KG1 (cell line): ENCODE data around the gene RPAP3.
A peak's percentile ranks its signal among the peaks of the same experiment; 100 is the strongest.

Source experiments
- DNase-seq: peaks from one replicate; lab custom pipeline; 2025; lab: John Stamatoyannopoulos, UW

RPAP3 gene

DNA sequence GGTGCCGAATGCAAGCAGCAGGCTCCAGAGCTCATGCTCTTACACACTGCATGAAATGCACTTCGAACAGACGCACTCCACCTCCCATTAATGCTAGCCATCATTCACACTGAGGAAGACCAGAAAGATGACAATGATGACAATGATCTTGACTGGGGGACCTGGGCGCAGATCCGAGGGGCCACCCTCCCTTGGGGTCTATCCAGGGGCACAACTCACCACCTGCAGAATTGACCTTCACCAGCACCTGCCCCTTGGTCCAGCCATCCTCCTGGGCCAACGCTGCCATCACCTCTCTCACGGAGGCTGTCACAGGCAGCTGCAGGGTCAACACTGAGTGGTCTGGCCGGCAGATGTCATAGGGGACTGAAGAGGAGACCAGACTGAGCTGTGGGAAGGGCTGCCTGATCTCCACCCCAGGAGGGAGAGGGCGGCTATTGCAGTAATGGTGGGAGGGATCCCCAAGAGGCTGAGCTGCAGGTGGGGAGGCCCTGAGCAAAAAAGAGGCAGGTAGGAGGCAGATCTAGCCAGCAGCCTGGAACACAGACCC is 37.6 kb upstream of the RPAP3 start:
- no peak for DNase-seq

DNA sequence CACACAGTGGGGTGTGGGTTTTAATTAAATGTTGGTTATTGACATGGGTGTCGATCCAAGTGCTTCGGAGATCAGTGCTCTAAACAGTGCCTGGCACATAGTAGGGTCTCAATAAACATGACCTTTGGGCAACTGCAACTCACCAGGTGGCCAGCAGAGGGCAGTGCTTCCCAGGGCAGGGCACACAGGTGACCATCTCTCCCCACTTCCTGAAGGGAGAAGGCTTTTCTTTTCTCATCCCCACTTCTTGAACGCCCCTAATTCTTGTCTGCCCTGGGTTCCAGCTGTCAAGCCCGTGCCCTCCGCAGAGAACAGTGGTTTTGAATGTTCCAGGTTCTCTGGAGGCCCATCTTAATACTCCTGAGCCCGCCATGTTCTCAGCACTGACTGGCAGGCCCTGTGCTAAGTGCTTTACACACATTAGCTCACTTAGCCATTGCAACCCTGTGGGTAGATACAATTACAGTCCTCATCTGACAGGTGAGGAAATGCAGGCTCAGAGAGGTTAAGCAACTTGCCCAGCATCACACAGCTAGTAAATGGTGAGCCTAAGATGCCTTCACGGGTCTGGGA is 36.5 kb upstream of the RPAP3 start:
- no peak for DNase-seq

DNA sequence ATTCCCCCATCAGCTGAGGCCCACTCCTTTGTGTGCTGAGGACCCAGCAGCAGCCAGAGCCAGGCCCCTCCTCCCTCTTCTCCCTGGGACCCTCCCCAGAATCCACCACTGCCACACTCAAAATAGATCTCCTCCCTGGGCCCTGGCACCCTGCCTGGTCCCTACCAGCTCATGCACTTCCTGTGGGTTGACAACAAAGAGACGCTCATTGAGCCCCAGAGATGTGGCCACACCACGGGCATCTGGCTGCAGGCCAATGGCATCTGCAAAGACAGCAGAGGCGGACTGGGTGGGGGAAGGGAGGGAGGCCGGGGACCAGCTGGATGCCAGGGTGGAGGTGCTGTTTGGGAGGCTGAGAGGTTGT is 35.5 kb upstream of the RPAP3 start:
- peak; percentile 60 for DNase-seq

DNA sequence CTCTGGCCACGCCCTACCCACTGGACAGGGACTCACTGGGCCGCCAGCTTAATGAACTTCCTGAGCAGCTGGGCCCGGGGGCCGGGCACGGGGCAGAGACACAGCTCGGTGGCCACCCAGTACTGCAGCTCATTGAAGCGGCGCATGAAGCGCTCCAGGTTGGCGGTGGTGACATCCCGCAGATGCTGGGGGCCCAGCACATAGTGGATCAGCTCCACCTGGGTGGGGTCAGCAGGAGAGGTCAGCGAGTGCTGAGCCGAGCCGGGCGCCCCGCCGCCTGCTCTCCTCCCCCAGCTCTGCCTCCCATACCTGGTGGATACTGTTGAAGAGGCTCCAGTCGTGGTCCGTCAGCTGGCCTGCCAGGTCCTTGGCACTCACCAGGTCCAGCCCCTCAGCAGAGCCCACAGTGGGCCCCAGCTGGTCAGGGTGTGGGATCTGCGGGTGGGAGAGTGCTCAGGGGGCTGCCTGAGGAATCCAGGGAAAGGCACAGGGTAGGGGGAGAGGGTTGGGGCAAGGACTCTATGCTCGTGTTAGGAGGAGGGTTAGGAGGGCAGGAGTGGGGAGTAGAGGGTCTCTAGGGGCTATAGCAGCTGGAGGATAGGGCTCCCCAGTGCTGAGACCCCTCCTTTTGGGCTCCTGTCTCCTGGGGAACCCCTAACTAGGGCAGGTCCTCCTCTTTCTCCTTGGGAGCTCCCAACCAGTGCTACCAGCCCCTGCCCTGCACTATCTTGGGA is 34.9 kb upstream of the RPAP3 start:
- DNase-seq = no peak

DNA sequence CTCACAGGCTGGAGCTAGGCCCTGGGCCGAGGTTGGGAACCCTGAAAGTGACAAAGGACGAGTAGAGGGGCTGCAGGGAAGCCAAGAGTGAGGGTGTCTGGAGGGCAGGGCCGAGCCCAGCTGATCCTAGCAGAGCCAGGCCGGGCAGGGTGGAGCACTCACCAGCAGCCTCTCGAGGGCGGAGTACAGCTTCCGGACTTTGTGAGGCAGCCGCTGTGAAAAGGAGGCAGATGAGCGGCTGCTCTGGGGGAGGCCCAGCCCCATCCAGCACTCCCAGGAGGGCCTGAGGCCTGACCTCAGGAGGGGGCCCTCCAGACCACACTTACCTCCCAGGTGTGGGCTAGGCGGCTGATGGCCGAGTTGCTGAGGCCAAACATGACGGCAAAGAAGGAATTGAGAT is 34.1 kb upstream of the RPAP3 start:
- no peak for DNase-seq

DNA sequence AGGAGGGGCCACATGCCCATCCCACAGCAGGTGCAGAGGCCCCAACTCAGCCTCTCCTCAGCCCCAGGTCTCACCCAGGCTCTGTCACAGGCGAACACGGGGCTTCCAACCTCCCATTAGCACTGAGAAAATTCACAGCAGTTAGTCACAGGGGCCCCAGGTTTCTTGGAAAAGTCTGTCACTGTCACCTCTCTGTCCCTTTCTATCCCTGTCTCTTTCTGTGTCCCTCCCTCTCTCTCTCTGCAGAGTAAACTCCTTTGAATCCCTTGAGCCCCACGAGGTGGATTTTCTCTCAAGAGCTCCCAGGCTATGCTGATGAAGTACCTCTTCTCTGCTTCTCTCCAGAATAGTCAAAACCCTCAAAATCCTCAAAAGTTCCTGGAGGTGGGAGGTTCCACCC is 33.5 kb upstream of the RPAP3 start:
- no peak for DNase-seq

DNA sequence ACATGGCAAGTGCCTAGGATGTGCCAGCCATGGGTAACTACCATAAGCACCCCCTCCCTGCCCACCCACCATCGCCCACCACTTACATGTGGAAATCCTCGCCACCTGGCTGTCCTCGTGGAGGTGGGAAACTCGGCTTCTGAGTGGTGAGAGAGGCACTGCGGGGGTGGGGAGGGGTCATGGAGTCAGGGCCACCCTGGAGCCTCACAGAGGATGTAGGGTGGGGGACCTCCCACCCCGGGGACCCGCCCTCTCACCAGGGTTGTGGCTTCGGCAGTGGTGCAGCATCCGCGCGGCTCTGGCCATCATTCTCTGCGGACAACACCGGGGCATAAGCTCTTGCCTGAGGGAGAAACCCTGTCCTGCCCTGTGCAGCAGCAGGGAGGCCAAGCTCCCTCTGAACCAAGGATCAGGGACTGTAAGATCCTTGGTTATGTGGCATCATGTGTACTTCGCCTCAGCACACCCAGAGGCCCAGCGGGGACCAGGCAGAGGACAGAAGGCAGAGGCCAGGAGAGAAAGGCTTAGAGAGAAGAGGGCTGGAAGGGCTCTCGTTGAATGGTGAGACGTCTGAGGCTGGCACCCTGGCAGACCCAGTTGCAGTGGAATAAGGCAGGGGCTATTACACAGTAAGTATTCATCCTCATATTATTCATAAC is 32.2 kb upstream of the RPAP3 start:
- no peak for DNase-seq

DNA sequence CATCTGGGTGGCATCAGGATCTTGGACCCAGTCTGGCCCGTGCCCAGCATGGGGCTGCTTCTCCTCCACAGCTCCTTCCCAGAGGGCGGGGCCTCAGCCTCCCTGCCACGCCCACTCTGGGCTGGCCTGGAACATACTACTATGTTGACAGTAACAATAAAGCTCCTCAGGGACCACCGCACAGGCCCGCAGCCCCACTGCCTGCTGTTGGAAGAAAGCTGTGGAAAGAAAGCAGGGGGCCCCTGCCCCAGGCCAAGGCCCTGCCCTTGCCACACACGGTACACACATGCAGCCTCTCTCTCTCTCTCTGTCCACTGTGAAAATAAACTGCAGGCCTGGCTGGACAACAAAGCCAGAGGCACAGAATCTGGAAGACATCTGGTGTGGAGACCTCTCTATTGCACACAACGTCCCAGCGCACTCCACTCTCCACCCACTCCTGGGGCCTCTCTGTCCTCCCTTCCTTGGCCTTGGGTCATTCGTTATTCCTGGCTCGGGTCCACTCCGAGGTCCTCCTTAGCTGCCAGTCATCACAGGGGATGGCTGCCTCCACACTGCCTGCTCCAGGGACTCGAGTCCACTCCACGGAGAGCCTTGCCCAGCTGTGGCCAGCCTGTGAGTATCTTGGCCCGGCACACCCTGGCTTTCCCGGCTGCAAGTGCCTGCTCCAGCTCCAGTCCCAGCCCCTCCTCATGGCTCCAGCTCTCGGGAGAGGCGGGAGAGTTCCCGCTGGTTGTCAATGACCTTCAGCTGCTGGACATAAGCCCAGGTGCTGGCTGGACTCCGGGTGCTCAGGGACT is 31.2 kb upstream of the RPAP3 start:
- DNase-seq = no peak

DNA sequence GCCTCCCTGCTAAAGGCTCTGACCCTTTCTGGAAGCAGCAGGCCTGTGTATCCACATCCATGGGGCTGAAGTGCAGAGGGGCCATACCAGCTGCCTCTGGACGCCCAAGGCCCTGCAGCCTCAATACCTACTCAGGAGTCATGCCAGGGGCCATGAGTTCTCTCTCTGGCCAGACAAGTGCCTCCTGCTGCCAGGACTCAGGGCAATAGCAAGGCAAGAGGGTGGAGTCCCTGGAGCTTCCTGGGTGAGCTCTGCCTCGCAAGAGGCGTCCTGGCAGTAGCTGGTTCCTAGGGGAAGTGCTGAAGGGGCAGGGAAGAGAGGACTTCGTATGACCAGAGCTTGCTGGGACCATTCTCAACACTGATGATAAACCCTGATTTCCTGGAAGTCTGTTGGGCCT is 30.4 kb upstream of the RPAP3 start:
- DNase-seq = no peak

DNA sequence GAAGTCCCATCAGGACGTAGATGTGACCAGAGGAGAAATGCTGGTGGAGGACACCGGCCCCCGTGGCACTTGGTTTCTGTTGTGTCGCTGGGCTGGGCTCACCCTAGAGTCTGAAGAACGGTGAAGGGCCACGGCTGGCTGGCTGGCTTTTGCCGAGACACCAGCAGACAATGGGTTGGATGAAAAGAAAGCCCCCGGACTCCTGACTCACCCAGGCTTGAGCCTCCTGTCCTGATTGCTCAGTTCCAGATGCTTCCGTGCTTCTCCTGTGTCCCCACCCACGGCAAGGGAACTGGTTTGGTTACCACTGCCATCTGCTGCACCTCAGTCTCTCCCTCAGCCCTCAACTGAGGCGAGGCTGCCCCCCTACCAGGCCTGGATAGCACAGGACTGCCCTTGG is 29.8 kb upstream of the RPAP3 start:
- DNase-seq = no peak

DNA sequence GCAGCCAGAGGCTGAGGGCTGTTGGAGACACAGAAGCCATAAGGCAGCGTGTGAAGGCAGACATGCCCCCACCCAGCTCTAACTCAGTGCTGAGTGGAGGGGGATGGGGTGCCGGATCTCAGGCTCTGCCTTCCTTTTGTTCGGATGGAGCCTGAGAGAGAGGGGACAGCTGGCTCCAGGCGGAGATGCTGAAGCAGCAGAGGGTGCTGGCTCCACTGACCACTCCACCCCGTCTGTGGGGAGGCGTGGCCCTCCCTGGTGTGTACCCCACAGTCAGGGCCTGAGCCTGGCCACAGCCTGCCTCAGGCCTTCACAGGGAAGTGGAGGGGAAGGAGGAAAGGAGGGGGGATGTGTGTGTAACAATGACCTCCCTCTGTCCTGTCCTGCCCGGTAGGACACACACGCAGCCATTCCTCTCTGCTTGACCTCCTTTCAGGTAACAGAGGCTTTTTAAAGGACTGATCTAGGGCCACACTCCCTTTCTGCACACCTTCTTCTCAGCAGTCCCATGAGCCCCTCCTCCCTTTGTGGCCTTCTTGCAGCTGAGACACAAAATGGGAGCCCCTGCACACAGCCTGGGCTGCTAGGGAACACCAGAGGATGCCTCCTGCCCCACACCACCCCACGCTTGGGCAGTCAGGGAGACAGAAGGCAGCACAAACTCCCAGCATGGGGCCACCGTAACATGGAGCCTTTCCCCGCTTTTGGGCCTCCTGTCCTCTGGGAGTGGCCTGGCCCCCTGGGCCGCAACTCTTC is 29.1 kb upstream of the RPAP3 start:
- DNase-seq = no peak

DNA sequence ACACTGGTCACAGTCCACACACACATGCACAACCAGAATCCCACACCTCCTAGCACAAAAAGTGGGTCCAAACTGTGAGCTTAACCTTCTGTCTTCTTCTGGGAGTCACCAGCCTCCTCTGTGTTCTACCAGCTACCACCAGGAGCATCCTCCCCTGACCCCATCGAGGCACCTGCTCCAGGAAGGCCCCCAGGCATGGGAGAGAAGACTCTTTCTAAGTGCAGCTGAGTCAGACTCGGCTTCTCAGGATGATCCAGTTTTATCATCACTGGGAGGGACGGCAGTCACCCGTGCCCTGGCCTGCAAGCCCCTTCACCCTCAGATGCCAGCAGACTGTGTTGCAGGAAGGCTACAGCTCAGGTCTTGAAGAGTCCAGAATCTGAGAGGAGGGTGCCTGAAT is 27.3 kb upstream of the RPAP3 start:
- no peak for DNase-seq

DNA sequence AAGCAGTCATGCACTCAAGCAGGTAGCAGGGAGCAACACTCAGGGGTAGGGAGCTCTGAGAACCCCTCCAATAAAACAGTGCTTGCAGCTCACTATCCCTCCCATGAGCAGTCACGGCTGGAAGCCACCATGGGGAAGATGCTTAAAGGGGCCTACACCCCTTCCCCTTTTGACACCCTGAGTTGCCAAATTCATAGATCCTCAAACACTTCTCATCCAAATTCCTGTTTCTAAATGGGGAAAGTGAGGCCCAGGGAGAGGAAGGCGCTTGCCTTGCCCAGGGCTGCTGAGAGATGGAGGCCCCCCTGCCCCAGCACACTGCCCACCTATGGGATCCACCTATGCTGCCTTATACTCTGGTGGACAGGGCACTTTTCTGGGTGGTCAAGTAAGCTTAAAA is 26.7 kb upstream of the RPAP3 start:
- no peak for DNase-seq

DNA sequence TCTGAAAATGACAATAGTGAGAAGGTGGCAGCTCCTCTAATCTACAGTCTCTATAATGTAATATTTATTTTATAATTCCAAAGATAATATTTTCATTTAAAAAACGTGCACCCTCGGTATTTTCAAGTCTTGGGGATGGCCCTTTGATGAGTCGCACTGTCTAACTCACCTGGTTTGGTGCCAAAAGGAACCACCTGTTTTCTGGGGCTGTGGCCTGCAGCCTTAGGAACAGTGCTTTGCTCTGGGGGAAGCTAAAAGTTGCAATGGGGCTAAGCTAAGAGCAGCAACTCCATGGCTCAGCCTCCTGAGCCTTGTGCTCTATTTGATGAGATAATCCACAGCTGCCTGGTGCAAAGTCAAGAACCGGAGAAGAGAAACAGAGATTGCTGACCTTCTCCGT is 25.9 kb upstream of the RPAP3 start:
- DNase-seq = no peak

DNA sequence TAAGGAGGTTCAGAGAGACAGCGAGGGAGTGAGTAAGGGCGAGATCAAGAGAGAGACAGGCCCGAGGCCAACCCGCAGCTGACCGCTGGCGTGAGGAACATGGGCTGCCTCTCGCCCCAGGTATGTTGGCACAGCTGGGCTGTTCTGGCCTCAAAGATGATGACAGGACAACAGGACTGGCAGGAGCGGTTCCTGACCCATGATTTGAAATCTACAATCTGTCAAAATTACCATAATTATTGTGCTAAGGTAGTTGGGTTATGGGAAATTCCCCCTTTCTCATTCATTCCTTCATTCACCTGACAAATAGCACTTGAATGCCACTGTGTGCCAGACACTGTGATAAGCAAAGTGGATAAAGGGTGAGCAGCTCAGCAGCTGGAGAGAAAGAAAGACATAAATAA is 24.5 kb upstream of the RPAP3 start:
- DNase-seq = no peak

DNA sequence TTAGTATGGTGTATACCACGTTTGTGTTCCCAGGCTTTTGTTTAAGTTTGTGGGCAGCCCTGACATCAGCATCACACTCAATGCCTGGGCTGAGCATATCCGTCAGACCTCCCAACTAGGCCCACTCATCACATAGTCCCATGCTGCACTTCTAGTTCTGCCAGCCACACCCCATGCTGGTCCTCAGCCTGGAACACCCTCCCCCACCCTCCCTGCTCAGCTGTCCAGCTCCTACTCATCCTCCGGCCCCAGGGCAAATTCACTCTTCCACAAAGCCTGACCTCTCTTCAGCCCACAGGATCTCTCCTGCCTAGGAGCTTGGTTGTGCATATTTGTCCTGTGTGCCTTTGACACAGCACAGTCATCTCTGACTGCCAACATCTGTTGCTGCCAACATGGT is 23.4 kb upstream of the RPAP3 start:
- DNase-seq = no peak

DNA sequence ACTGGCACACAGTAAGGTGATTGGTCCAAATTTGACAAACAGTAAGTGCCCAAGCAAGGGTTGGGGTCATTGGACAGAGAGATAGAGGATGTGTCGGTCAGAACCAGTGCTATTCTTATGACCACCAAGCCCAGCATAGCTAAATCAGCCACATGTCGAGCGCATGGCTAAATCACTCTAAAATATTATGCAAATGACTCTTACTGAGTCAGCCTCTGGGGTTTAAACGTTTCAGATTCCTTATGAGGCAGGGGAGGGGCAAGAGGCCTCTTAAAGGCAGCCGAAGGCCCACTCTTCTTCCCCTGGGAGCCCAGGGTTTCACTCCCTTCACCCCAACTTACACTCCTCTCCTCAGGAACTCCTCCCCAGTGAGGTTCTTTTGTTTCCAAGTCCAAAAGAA is 20.1 kb upstream of the RPAP3 start:
- DNase-seq = no peak

DNA sequence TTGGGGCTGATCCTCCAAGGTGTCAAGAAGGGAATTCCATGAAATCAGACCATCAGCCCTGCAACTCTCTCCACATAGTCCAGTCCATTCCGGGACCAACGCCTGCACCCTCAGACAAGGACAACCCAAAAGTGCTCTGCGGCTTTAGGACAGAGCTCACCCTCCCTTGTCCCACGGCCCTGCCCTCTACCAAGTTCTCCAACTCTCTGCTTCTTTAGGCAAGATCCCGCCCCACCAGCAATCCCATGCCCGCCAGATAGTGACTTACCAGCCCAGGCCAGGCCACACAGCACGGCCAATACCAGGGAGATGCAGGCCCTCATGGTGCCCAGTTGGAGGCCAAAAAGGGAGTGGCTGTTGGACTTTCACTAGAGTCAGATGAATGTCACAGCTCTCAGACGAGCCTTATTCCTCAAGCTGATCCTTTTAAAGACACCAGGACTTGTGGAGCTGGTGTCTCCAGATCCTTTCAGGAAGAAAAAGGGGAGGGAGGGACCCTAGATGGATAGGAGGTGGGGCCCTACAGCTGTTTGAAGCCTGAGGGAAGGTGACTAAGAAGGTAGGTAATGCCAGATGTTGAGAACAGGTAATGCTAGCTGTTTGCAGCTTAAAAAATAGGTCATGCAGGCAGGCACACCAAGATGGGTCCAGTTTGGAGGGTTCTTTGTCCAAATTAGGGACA is 19.4 kb upstream of the RPAP3 start, which contains the start of gene ENDOU:
Gene ENDOU, minus strand, starts transcription at position 400 of the 682 bp plus-strand sequence. Its CDS starts 77 bp downstream, at position 323.
- no peak for DNase-seq

DNA sequence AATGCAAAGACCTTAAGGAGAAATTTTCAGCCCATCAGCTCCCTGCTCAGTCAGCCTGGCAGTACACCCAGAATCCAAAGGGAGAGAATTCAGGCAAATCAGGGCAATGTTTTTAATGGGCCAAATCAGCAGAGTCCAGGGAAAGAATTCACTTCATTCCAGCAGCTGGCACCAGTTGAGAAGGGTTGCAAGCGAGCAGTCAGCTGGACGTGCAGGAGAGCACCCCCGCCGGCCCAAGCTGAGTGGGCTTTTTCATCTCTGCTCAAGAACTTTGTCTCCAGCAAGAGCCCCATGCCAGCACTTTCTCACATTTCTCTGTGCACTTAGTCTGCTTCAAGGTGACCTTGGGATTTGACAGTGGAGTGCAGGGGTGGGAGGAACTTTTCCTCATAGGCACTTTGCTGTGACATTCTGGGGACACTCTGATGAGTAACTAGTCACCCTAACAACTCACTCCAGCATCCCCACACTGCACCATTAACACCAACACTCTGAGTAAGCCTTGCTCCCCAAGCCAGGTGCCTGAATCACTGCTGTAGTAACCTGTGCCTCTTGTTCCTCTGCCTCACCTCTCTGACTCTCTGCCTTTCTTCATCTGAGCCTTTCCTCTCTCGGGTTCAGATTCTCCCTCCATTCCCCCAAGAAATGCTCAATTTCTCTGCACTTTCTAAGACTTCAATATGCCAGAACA is 17.3 kb upstream of the RPAP3 start:
- no peak for DNase-seq

DNA sequence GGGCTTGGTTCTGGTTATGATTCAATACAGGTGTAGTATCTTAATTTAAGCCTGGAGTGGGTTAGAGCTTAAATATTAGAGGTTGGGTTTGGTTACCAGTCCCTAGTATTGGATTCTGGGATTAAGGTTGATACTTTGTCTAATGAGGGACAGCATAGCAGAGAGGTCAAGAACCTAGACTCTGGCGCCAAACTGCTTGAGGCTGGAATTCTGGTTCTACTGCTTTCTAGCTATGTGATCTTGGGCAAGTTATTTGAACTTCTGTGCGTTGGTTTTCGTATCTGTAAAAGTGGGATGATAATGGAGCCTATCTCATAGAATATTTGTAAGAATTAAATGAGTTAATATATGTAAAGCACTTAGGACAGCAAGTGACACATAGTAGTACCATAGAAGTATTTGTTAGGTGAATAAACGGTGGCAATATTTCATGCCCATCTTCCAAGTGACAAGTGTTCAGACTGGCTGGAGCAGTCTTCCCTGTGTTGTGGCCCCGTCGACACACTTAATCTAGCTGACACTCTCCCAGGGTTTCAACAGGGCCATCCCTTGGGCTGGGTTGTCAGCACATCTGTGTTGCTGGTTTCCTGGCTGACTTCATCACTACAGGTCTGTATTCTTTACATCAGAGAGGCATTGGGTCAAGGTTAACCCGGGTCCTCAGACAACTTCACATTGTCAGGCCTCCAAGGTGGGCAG is 16.5 kb upstream of the RPAP3 start:
- no peak for DNase-seq
